WTC11 (cell line): Measurements from ENCODE around the gene RAI1. TPM values are rescaled to one million over a fixed set of nuclear protein-coding genes. Genes with fewer than 3 reads are reported as not detected.

Experiments
- ATAC-seq: fragments of 200-7000 bp; cut with Tn5 transposase; 2 replicates; pipeline ENCODE4 v1.10.0; 2021; ENCODE audit warnings: mild to moderate bottlenecking, moderate library complexity
- CTCF ChIA-PET: fragments of 300-600 bp; sonication (Branson Sonifier 250); formaldehyde crosslinking; loops from one replicate; lab custom pipeline; 2021; ENCODE audit warnings: antibody characterized with exemption; lab: Charles Lee
- POLR2A ChIA-PET: fragments of 350-600 bp; sonication (Branson Sonifier 250); formaldehyde crosslinking; loops from one replicate; lab custom pipeline; 2021; ENCODE audit warnings: antibody characterized with exemption; lab: Charles Lee
- DNase-seq: peaks from one replicate; pipeline ENCODE4 v3.0.0; 2021; ENCODE audit warnings: low spot score
- H3K27ac Mint-ChIP-seq: 2 replicates; pipeline ENCODE4 v1.8.0; 2021; ENCODE audit warnings: mixed read lengths
- H3K27me3 Mint-ChIP-seq: 2 replicates; pipeline ENCODE4 v1.8.0; 2021; ENCODE audit warnings: low read depth, mild to moderate bottlenecking, moderate library complexity, mixed read lengths
- H3K36me3 Mint-ChIP-seq: 2 replicates; pipeline ENCODE4 v1.8.0; 2021; ENCODE audit warnings: mixed read lengths
- H3K4me1 Mint-ChIP-seq: 2 replicates; pipeline ENCODE4 v1.8.0; 2022; ENCODE audit warnings: mixed read lengths
- H3K4me3 Mint-ChIP-seq: 2 replicates; pipeline ENCODE4 v1.8.0; 2021; ENCODE audit warnings: mild to moderate bottlenecking, moderate library complexity, mixed read lengths
- H3K9me3 Mint-ChIP-seq: 2 replicates; pipeline ENCODE4 v1.8.0; 2021; ENCODE audit warnings: mixed read lengths
- ATF2 ChIP-seq: sonication (generic); formaldehyde crosslinking; IDR thresholded peaks from 2 replicates; pipeline ENCODE4 v1.8.1; 2022; ENCODE audit warnings: low read depth, missing genetic modification reagents, borderline replicate concordance
- E2F1 ChIP-seq: sonication (generic); formaldehyde crosslinking; IDR thresholded peaks from 2 replicates; pipeline ENCODE4 v1.8.0; 2022; ENCODE audit warnings: mild to moderate bottlenecking, missing genetic modification reagents
- ETV6 ChIP-seq: sonication (generic); formaldehyde crosslinking; IDR thresholded peaks from 2 replicates; pipeline ENCODE4 v1.8.1; 2022; ENCODE audit warnings: mild to moderate bottlenecking, missing genetic modification reagents
- FOXJ3 ChIP-seq: sonication (generic); formaldehyde crosslinking; IDR thresholded peaks from 2 replicates; pipeline ENCODE4 v1.9.0; 2021; ENCODE audit warnings: missing genetic modification reagents, mild to moderate bottlenecking, borderline replicate concordance
- GRHL2 ChIP-seq: fragments of 250-450 bp; sonication (Bioruptor Pico); IDR thresholded peaks from 2 replicates; pipeline ENCODE4 v1.8.0; 2022; ENCODE audit warnings: mild to moderate bottlenecking, moderate library complexity; ENCODE audit not compliant: insufficient replicate concordance, severe bottlenecking
- KAT7 ChIP-seq: sonication (generic); formaldehyde crosslinking; IDR thresholded peaks from 2 replicates; pipeline ENCODE4 v1.8.1; 2023; ENCODE audit warnings: missing genetic modification reagents, mild to moderate bottlenecking, borderline replicate concordance
- MLX ChIP-seq: sonication (generic); formaldehyde crosslinking; IDR thresholded peaks from 2 replicates; pipeline ENCODE4 v1.8.1; 2023; ENCODE audit warnings: mild to moderate bottlenecking, missing genetic modification reagents, moderate library complexity
- MYBL2 ChIP-seq: sonication (generic); formaldehyde crosslinking; IDR thresholded peaks from 2 replicates; pipeline ENCODE4 v1.8.1; 2023; ENCODE audit warnings: mild to moderate bottlenecking, moderate library complexity, missing genetic modification reagents
- NFE2L1 ChIP-seq: sonication (generic); formaldehyde crosslinking; IDR thresholded peaks from 2 replicates; pipeline ENCODE4 v1.8.1; 2023; ENCODE audit warnings: missing genetic modification reagents
- NFYB ChIP-seq: sonication (generic); formaldehyde crosslinking; conservative IDR thresholded peaks from 2 replicates; pipeline ENCODE4 v1.8.0; 2022; ENCODE audit warnings: low read depth, missing genetic modification reagents
- RELA ChIP-seq: sonication (generic); formaldehyde crosslinking; IDR thresholded peaks from 2 replicates; pipeline ENCODE4 v1.8.1; 2022; ENCODE audit warnings: missing genetic modification reagents, mild to moderate bottlenecking, borderline replicate concordance
- RORB ChIP-seq: fragments of 250-450 bp; sonication (Bioruptor Pico); IDR thresholded peaks from 2 replicates; pipeline ENCODE4 v1.9.0; 2021; ENCODE audit warnings: mild to moderate bottlenecking
- SMAD4 ChIP-seq: sonication (generic); formaldehyde crosslinking; IDR thresholded peaks from 2 replicates; pipeline ENCODE4 v1.8.0; 2022; ENCODE audit warnings: mild to moderate bottlenecking, missing genetic modification reagents
- SP1 ChIP-seq: sonication (generic); formaldehyde crosslinking; conservative IDR thresholded peaks from 2 replicates; pipeline ENCODE4 v1.8.1; 2022; ENCODE audit warnings: missing genetic modification reagents
- ZNF263 ChIP-seq: sonication (generic); formaldehyde crosslinking; IDR thresholded peaks from 2 replicates; pipeline ENCODE4 v1.8.1; 2022; ENCODE audit warnings: low read depth, mild to moderate bottlenecking, moderate library complexity, missing genetic modification reagents
- ZNF317 ChIP-seq: sonication (generic); formaldehyde crosslinking; IDR thresholded peaks from 2 replicates; pipeline ENCODE4 v1.8.1; 2023; ENCODE audit warnings: low read depth, mild to moderate bottlenecking, moderate library complexity, missing genetic modification reagents, borderline replicate concordance
- total RNA-seq: library from RNA; stranded (reverse); gene quantifications from 3 replicates; pipeline ENCODE4 v1.2.3, GENCODE V29; 2021
- TF ChIP-seq, protein P1 (sequence below): sonication (generic); formaldehyde crosslinking; IDR thresholded peaks from 2 replicates; pipeline ENCODE4 v1.8.1; 2023; ENCODE audit warnings: mild to moderate bottlenecking, moderate library complexity, missing genetic modification reagents
- TF ChIP-seq, protein P2 (sequence below): sonication (generic); formaldehyde crosslinking; IDR thresholded peaks from 2 replicates; pipeline ENCODE4 v1.8.0; 2022; ENCODE audit warnings: mild to moderate bottlenecking, missing genetic modification reagents

RAI1 gene
- total RNA-seq, 1 experiment from 2014 or later: 12.7 TPM

DNA sequence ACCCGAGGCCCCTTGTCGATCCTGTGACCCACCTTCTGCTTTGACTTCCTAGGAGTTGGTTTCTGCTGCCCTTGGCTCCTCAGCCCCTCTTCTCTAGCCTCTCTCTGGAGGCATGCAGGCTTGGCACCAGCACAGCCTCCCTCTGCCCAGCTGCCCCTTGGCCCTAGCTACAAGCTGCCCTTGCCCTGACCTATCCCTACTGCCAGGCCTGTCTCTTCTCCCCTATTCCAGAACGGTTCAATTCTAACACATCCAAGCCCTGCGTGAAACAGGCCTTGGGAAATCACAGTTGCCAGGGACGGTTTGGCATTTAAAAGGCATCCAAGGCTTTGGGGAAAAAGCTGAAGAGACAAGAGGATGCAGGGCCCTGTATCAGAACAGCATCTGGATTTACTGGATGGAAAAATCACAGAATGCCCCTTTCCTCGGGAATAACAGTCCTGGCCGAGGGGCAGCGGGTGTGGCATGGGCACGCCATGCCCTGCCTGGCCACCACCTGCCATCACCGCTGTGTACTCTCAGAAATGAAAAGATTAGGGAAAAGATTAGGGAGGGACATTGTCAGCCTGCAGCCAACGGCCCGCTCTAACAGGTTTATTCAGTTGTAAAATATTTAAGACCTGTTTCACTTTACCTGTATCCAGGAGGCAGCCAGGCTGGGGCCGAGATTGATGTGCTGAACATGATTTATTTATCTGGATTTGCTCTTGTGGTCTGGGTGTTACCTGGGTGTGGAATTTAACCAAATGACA, 15.8 kb downstream of the RAI1 start:
- Mint-ChIP-seq H3K4me3 (no peak overlapping the region; the same call in 1 of the 2 replicates), H3K4me1 (peaks cover 69% of the 10 kb centered on the region), H3K27me3 (peaks cover 93% of the 10 kb centered on the region), H3K9me3 (no peaks in the 10 kb centered on the region), H3K27ac (no peak overlapping the region), H3K36me3 (no peaks in the 10 kb centered on the region)
- ChIA-PET POLR2A (no interaction called here), CTCF (interaction anchor here (0.9 kb wide), 1 partner anchor 16 kb away, joined by 4 read pairs; no protein-coding TSS in a partner anchor)
- TF ChIP-seq RORB: no peak
- no peak for TF ChIP-seq ATF2
- no peak for TF ChIP-seq FOXJ3 (CRISPR knock-in tag)
- TF ChIP-seq RELA (CRISPR knock-in tag): no peak
- TF ChIP-seq ETV6 (CRISPR knock-in tag): no peak
- no peak for TF ChIP-seq ZNF263 (CRISPR knock-in tag)
- TF ChIP-seq E2F1 (CRISPR knock-in tag): no peak
- no peak for TF ChIP-seq SP1 (CRISPR knock-in tag)
- TF ChIP-seq GRHL2 (CRISPR knock-in tag): no peak
- no peak for TF ChIP-seq MYBL2
- DNase-seq (no peak), ATAC-seq (no peak)

DNA sequence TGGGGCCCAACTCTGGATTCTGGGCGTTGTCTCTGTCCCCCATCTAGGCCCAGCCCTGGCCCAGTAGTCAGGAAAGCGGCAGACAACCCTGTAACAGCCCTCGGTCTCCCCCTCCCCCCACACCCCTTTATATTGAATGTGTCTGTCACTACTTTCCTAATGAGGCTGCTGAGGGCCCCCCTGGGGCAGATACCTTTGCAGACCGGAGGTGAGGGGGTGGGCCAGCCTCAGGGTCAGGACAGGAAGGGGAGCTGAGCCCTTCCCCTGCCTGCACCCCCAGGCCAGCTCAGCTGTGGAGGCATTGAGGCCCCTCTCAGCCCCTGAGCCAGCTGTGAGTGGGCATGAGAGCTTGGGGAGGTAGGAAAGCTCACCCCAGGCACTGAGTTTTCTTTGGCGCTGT, 17.1 kb downstream of the RAI1 start:
- POLR2A ChIA-PET: no interaction called here
- H3K27ac Mint-ChIP-seq: no peak overlapping the region
- CTCF ChIA-PET: interaction anchor here (0.6 to 1.3 kb wide), 2 partner anchors 16 to 50 kb away, joined by 3 to 4 read pairs; no protein-coding TSS in a partner anchor
- peak; percentile 42 for DNase-seq
- TF ChIP-seq KAT7 (CRISPR knock-in tag): no peak
- no peak for TF ChIP-seq NFE2L1
- TF ChIP-seq SMAD4 (CRISPR knock-in tag): no peak
- no peak for TF ChIP-seq ZNF317 (CRISPR knock-in tag)
- no peak for TF ChIP-seq ZNF263 (CRISPR knock-in tag)
- TF ChIP-seq NFYB (CRISPR knock-in tag): no peak
- TF ChIP-seq, protein P1, sequence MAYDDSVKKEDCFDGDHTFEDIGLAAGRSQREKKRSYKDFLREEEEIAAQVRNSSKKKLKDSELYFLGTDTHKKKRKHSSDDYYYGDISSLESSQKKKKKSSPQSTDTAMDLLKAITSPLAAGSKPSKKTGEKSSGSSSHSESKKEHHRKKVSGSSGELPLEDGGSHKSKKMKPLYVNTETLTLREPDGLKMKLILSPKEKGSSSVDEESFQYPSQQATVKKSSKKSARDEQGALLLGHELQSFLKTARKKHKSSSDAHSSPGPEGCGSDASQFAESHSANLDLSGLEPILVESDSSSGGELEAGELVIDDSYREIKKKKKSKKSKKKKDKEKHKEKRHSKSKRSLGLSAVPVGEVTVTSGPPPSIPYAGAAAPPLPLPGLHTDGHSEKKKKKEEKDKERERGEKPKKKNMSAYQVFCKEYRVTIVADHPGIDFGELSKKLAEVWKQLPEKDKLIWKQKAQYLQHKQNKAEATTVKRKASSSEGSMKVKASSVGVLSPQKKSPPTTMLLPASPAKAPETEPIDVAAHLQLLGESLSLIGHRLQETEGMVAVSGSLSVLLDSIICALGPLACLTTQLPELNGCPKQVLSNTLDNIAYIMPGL (CRISPR knock-in tag): no peak
- TF ChIP-seq, protein P2, sequence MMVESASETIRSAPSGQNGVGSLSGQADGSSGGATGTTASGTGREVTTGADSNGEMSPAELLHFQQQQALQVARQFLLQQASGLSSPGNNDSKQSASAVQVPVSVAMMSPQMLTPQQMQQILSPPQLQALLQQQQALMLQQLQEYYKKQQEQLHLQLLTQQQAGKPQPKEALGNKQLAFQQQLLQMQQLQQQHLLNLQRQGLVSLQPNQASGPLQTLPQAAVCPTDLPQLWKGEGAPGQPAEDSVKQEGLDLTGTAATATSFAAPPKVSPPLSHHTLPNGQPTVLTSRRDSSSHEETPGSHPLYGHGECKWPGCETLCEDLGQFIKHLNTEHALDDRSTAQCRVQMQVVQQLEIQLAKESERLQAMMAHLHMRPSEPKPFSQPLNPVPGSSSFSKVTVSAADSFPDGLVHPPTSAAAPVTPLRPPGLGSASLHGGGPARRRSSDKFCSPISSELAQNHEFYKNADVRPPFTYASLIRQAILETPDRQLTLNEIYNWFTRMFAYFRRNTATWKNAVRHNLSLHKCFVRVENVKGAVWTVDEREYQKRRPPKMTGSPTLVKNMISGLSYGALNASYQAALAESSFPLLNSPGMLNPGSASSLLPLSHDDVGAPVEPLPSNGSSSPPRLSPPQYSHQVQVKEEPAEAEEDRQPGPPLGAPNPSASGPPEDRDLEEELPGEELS (CRISPR knock-in tag): no peak
- no peak for TF ChIP-seq MLX (CRISPR knock-in tag)
- H3K27me3 Mint-ChIP-seq: peaks cover 93% of the 10 kb centered on the region
- no peak; the same call in 1 of the 2 replicates for ATAC-seq
- no peaks in the 10 kb centered on the region for H3K9me3 Mint-ChIP-seq
- H3K4me3 Mint-ChIP-seq: no peak overlapping the region
- peaks cover 65% of the 10 kb centered on the region for H3K4me1 Mint-ChIP-seq
- H3K36me3 Mint-ChIP-seq: no peaks in the 10 kb centered on the region
